ENCODE data around the gene DNM1L.

- TF ChIP-seq POLR2A (IDR thresholded peaks at IDR 0.05) (no peak), CTCF (IDR thresholded peaks at IDR 0.05) (no peak)
Observed at GRCh38 chr12:32756476-32757066, 77.5 kb downstream of the DNM1L start.

All from upper lobe of left lung (tissue), 4 donors.